ENCODE measurements around the gene TCP10L.

DNA sequence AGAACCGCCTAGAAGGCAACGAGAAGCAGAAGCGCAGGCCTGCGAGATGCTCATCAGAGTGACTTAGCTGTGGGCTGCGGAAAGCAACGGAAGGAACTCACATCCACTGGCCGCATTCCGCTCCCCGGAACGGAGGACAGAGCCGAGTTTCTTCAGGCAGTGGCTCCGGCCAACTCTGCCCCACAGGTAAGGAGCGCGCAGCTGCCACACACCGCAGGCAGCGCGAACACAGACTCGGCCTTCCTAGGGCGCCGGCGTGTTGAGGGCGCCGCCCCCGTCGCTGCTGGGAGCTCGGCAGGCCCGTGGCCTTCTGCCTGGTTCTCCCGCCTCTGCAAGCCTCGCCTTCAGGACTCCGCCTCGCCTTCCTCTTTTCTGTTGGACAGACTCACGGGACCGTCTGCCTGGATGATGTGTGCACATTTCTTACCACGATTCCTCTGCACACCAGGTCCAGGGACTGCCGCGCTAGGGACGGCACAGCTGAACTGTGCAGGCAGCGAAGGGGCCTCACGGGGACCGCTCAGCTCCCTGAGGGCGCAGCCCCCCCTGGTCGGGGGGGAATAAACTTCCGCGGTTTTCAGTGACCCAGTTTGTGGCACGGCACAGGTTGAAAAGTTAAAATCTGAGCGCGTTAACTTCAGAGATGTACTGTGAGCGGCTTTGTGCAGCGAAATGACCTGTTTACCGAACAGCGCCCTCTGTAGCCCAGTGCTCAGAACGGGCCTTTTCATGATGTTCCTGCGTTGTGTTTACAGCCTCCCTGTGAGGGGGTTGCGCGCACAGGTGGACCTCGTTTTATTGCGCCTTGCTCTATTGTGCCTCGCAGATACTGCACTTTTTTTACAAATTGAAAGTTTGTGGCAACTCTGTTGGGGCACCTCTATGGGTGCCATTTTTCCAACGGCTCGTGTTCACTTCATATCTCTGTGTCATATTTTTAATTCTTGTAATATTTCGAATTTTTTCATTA lies 15.8 kb downstream of the TCP10L start:
- TF ChIP-seq, protein P1, sequence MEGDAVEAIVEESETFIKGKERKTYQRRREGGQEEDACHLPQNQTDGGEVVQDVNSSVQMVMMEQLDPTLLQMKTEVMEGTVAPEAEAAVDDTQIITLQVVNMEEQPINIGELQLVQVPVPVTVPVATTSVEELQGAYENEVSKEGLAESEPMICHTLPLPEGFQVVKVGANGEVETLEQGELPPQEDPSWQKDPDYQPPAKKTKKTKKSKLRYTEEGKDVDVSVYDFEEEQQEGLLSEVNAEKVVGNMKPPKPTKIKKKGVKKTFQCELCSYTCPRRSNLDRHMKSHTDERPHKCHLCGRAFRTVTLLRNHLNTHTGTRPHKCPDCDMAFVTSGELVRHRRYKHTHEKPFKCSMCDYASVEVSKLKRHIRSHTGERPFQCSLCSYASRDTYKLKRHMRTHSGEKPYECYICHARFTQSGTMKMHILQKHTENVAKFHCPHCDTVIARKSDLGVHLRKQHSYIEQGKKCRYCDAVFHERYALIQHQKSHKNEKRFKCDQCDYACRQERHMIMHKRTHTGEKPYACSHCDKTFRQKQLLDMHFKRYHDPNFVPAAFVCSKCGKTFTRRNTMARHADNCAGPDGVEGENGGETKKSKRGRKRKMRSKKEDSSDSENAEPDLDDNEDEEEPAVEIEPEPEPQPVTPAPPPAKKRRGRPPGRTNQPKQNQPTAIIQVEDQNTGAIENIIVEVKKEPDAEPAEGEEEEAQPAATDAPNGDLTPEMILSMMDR (IDR thresholded peaks at IDR 0.05; ENCODE audit: insufficient read depth, low read depth, low read length) = peak; percentile 89
- no peak for TF ChIP-seq EZH2 (IDR thresholded peaks at IDR 0.05; ENCODE audit: insufficient read depth, low read length)
